Femur (tissue), 1 donor: ENCODE results near the gene TP63.
A peak's percentile ranks its signal among the peaks of the same experiment; 100 is the strongest.
"Not testable (repeated sequence)": the region's sequence is repeated elsewhere in the genome, so short reads cannot be mapped to it uniquely, and the experiment has no call there.

Experiments
- DNase-seq: peaks from one replicate; pipeline ENCODE4 v3.0.0-alpha.2; 2017

TP63 gene

DNA sequence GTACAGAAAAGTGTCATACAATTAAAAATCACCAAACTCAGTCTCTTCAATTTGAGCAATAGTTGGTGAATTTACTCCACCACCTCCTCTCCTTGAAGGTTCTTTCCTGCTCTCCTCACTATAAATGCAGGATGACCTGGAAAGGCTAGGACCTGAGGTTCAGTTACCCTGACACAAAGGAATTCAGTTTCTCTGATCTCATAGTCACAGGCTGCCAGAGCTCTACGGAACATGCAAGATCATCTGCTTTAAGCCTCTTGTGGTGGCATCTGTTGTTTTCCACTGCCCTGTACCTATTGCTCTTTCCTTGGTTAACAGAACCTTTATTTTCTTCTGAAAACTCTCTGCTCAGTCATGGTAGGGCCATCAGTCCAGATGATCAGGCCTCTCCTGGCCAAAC is 4.9 kb upstream of the TP63 start:
- no peak for DNase-seq

- peak; percentile 46 for DNase-seq
Measured at GRCh38 chr3:189629803-189630455, 1.3 kb upstream of the TP63 start.

GRCh38 chr3:189630767-189631372 is 319 bp upstream of the TP63 start:
- DNase-seq, result peak; percentile 31

- no peak for DNase-seq
Measured at GRCh38 chr3:189631409-189631808, 220 bp downstream of the TP63 start.

- no peak for DNase-seq
Measured at GRCh38 chr3:189632242-189632641, 1.1 kb downstream of the TP63 start.

- no peak for DNase-seq
Measured at GRCh38 chr3:189635339-189635738, 4.2 kb downstream of the TP63 start.

- no peak for DNase-seq
Measured at GRCh38 chr3:189636048-189636447, 4.9 kb downstream of the TP63 start.

DNA sequence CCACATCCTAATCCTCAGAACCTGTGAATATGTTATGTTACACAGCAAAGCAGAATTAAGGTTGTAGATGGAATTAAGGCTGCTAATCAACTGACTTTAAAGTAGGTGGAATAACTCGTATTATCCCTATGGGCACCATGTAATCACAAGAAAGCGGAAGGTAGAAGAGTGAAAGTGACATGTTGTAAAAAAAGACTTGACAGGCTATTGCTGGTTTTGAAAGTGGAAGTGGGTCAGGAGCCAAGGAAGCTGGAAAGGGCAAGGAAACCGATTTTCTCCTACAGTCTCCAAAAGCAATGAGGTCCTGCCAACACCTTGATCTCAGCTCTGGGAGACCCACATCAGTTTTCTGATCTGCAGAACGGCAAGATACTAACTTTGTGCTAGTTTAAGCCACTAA is 6.6 kb downstream of the TP63 start:
- no peak for DNase-seq

DNA sequence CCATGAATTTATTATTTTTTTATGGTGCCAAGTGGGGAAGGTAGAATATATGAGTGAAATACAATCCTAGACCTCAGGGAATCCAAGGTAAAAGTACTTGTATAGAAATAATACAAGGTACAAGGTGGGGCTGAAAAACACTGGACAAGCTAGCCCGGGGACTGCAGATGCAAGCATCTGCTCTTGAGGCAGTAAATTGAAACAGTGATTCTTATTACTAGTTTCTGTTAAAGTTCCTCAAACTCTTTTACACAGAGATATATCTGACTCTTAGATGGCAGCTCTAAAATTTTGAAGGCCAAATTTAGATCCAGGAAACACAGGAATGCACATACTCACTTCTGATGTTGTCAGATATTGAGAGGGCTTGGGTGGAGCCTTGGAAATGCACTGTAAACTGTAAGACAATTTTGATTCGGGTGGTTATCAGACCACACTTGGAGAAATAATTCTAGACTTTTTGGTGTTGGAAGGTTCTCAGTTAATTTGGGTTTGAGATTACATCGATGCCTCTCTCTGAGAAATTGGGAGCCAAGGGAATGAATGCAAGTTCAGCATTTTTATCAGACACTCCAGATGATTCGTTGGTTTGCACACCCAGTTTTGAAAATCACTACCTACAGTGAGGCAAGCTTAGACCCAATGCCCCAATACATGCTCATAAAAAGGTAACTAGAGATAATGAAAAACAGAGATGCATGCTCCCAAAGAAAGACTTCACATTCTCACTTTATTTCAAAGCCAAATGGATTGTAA is 7.3 kb downstream of the TP63 start:
- DNase-seq, result no peak

DNA sequence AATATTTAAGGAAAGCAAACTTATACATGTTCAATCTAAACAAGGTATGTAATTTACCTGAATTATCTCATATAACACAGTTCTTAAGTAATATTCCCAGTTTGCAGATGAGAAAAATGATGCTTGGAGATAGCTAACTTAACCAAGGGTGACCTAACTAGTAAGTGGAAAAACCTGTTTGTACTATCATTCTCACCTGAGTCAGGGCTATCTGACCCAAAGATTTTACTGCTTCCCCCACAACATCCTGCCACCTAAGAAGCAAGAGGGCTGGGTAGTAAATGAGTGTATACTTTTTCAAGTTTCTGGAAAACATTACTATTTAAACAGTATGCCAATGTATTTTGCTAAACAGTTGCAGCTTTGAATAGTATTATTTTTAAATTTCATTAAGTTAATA is 10.6 kb downstream of the TP63 start:
- no peak for DNase-seq

DNA sequence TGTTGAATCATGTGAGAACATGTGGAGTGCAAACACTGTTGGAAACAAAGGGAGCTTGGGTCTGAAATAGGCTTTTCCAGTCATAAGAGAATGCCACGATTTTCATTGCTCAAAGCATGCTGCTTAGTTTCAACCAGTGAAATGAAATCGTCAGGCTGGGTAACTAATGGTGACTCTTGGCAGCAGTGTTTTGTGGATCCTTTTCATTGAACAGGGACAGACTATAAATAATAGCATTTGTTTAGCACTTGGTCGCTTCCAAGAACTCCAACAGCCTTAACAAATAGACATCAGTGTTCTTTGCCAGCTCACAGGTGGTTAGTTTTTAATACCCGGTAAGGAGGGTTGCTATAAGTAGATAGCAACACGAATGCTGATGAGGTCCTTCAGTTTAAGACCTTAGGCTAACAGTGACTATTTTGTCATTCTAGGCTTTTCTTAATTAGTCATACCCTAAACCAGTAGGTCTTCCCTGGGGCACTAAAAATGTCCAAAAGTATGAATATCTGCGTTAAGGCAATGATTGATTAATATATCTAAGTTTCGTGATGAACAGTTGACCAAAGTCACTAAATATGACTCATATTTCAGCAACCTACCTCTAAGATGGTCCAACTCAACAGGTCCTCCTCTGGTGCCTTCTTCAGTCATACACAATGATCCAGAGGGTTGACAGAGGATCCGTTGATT is 15.8 kb downstream of the TP63 start:
- no peak for DNase-seq

- DNase-seq, result no peak
Measured at GRCh38 chr3:189652042-189652441, 20.9 kb downstream of the TP63 start.

- no peak for DNase-seq
Measured at GRCh38 chr3:189655617-189656016, 24.4 kb downstream of the TP63 start.

DNA sequence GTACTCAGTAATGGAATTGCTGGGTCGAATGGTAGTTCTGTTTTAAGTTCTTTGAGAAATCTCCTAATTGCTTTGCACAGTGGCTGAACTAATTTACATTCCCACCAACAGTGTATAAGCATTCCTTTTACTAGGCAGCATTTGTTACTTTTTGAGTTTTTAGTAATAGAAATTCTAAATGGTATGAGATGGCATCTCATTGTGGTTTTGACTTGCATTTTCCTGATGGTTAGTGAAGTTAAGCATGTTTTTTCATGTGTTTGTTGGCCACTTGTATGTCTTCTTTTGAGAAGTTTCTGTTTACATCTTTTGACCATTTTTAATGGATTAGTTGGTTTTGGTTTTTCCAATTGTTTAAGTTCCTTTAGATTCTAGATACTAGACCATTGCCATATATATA is 28.4 kb downstream of the TP63 start:
- DNase-seq, result no peak

GRCh38 chr3:189664311-189664710 is 33.1 kb downstream of the TP63 start:
- no peak for DNase-seq

DNA sequence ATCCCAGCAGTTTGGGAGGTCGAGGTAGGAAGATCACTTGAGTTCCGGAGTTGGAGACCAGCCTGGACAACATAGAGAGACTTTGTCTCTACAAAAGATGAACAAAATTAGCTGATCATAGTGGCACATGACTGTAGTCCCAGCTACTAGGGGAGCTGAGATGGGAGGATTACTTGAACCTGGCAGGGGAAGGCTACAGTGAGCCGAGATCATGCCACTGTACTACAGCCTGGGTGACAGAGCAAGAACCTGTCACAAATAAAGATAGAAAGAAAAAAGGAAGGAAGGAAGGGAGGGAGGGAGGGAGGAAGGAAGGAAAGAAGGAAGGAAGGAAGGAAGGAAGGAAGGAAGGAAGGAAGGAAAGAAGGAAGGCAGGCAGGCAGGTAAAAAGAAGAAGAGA is 41.2 kb downstream of the TP63 start:
- not testable (repeated sequence) for DNase-seq

- DNase-seq, result no peak
Measured at GRCh38 chr3:189673535-189673934, 42.3 kb downstream of the TP63 start.

DNA sequence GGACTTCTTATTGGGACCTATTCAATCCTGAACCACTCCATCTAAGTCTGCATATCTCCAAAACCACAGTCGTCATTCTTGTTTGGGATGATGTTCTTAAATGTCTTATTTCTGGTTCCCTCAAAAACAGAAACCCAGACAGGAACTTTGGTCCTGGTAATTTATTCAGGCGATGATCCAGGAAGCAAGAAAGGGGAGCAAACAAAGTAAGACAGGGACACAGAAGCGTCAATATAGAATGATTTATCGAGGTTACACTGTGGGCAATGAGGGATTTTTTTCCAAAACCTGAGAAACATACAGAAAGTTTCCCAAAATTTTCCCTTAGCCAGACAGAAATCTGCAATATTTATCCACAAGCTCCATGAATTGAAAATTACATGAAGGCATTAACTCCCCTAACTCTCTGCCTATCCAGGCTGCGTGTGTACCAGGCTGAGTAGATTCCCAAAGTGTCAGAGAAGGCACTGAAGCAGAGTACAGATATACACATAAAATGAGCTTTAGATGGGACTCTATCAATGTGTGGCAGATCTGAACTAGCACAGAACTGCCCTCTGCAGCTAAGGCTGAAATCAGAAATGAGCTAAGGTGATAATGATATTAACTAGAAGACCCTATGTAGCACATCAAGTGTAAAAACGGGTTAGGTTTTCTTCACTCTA is 43.2 kb downstream of the TP63 start:
- no peak for DNase-seq

GRCh38 chr3:189677667-189678066 is 46.5 kb downstream of the TP63 start:
- DNase-seq, result no peak

DNA sequence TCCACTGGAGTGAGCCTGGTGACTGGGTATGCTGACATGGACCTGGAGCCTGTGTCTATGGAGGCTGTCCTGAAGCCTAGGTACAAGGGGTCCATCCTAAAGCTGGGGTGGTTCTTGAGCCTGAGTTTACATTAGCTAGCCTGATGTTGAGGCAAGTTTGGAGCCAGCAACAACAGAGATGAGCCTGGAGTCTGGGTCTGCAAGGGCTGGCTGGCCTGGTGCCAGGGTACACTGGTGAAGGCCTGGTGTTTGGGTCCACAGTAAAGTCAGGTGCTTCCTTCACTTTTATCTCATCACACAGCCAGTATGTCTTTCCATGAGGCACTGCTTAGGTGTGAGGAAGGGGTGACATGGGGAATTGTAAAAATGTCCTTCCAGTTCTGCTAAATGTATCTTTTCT is 49.5 kb downstream of the TP63 start:
- DNase-seq, result no peak

GRCh38 chr3:189683546-189684255 is 52.5 kb downstream of the TP63 start:
- no peak for DNase-seq

DNA sequence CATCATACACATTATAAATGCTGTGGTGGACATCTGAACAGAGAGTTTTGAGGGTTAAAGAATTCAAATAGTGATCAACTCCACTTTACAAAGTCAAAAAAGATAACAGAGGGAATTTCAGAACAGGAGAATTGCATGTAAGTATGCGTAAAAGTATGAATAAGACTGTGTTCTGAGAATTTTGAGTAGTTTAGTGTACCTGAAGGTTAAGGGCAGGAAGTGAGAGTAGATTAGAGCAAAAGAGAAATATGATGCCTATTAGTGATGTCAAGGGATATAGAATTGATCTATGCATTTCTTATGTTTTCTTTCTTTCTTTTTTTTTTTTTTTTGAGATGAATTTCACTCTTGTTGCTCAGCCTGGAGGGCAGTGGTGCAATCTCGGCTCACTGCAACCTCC is 53.1 kb downstream of the TP63 start:
- DNase-seq, result no peak
